H9 (cell line): ENCODE results near the gene ZNHIT1. TPM values are rescaled to one million over a fixed set of nuclear protein-coding genes. Genes with fewer than 3 reads are reported as not detected.

ENCODE experiments used
- DNase-seq: peaks from one replicate; pipeline ENCODE4 v3.0.0-alpha.2; 2017
- H2AFZ ChIP-seq: one replicate; pipeline ENCODE4 v1.6.1; 2013; ENCODE audit warnings: mild to moderate bottlenecking, low read length, control low read depth, moderate library complexity
- H2AK5ac ChIP-seq: 2 replicates; pipeline ENCODE4 v1.6.1; 2013; ENCODE audit warnings: low read length, control low read depth, mixed read lengths; ENCODE audit not compliant: insufficient read length
- H2BK120ac ChIP-seq: one replicate; pipeline ENCODE4 v1.6.1; 2013; ENCODE audit warnings: low read depth, mild to moderate bottlenecking, low read length, control low read depth, inconsistent platforms; ENCODE audit not compliant: poor library complexity, severe bottlenecking
- H2BK12ac ChIP-seq: 2 replicates; pipeline ENCODE4 v1.6.1; 2013; ENCODE audit warnings: low read length, control low read depth, mixed read lengths, low read depth; ENCODE audit not compliant: insufficient read length
- H2BK15ac ChIP-seq: 2 replicates; pipeline ENCODE4 v1.6.1; 2013; ENCODE audit warnings: low read depth, low read length, control low read depth
- H2BK20ac ChIP-seq: one replicate; pipeline ENCODE4 v1.6.1; 2013; ENCODE audit warnings: low read depth, mild to moderate bottlenecking, low read length, control low read depth, inconsistent platforms; ENCODE audit not compliant: poor library complexity, severe bottlenecking
- H2BK5ac ChIP-seq: 2 replicates; pipeline ENCODE4 v1.6.1; 2013; ENCODE audit warnings: low read length, control low read depth, mixed read lengths; ENCODE audit not compliant: insufficient read length
- H3K14ac ChIP-seq: 2 replicates; pipeline ENCODE4 v1.6.1; 2013; ENCODE audit warnings: low read length, control low read depth; ENCODE audit not compliant: insufficient read depth
- H3K18ac ChIP-seq: 2 replicates; pipeline ENCODE4 v1.6.1; 2013; ENCODE audit warnings: low read depth, mild to moderate bottlenecking, mixed read lengths, low read length, control low read depth; ENCODE audit not compliant: insufficient read length
- H3K23ac ChIP-seq: 2 replicates; pipeline ENCODE4 v1.6.1; 2013; ENCODE audit warnings: low read length, control low read depth, mixed read lengths, low read depth; ENCODE audit not compliant: insufficient read length
- H3K23me2 ChIP-seq: 2 replicates; pipeline ENCODE4 v1.6.1; 2013; ENCODE audit warnings: low read depth, mild to moderate bottlenecking, mixed read lengths, low read length, control low read depth; ENCODE audit not compliant: insufficient read length, poor library complexity, severe bottlenecking
- H3K27ac ChIP-seq: 2 replicates; pipeline ENCODE4 v1.5.1; 2013; ENCODE audit warnings: low read length, control low read depth, mixed read lengths, low read depth; ENCODE audit not compliant: insufficient read length
- H3K27me3 ChIP-seq: 2 replicates; pipeline ENCODE4 v1.6.1; 2013; ENCODE audit warnings: low read length, control low read depth, inconsistent platforms; ENCODE audit not compliant: insufficient read depth
- H3K4ac ChIP-seq: 2 replicates; pipeline ENCODE4 v1.6.1; 2013; ENCODE audit warnings: low read depth, mild to moderate bottlenecking, control low read depth, inconsistent platforms, low read length, moderate library complexity
- H3K4me1 ChIP-seq: 2 replicates; pipeline ENCODE4 v1.6.1; 2013; ENCODE audit warnings: low read length, control low read depth, inconsistent platforms; ENCODE audit not compliant: insufficient read depth
- H3K4me2 ChIP-seq: 2 replicates; pipeline ENCODE4 v1.6.1; 2013; ENCODE audit warnings: low read length, control low read depth, mixed read lengths; ENCODE audit not compliant: insufficient read length, insufficient read depth
- H3K56ac ChIP-seq: 2 replicates; pipeline ENCODE4 v1.6.1; 2013; ENCODE audit warnings: low read depth, mild to moderate bottlenecking, mixed read lengths, low read length, control low read depth; ENCODE audit not compliant: insufficient read length
- H3K79me1 ChIP-seq: 2 replicates; pipeline ENCODE4 v1.6.1; 2013; ENCODE audit warnings: low read depth, mild to moderate bottlenecking, moderate library complexity, low read length, control low read depth, inconsistent platforms; ENCODE audit not compliant: insufficient read depth, poor library complexity, severe bottlenecking
- H3K79me2 ChIP-seq: 2 replicates; pipeline ENCODE4 v1.6.1; 2013; ENCODE audit warnings: low read length, control low read depth, inconsistent platforms; ENCODE audit not compliant: insufficient read depth
- H3K9ac ChIP-seq: 2 replicates; pipeline ENCODE4 v1.6.1; 2013; ENCODE audit warnings: low read length, control low read depth, mixed read lengths; ENCODE audit not compliant: insufficient read length; ENCODE audit errors: extremely low read depth
- H3K9me3 ChIP-seq: one replicate; pipeline ENCODE4 v1.6.1; 2013; ENCODE audit warnings: low read depth, low read length, inconsistent platforms; ENCODE audit not compliant: control insufficient read depth
- H3T11ph ChIP-seq: one replicate; pipeline ENCODE4 v1.6.1; 2013; ENCODE audit warnings: mild to moderate bottlenecking, low read length, control low read depth, inconsistent platforms
- H4K20me1 ChIP-seq: one replicate; pipeline ENCODE4 v1.6.1; 2013; ENCODE audit not compliant: control insufficient read depth, insufficient read length, insufficient read depth
- H4K5ac ChIP-seq: 2 replicates; pipeline ENCODE4 v1.6.1; 2013; ENCODE audit warnings: low read depth, mild to moderate bottlenecking, mixed read lengths, low read length, control low read depth; ENCODE audit not compliant: insufficient read length
- H4K8ac ChIP-seq: replicated peaks from 2 replicates; pipeline ENCODE4 v1.6.1; 2013; ENCODE audit warnings: low read length, control low read depth, mixed read lengths, low read depth; ENCODE audit not compliant: insufficient read length
- H4K91ac ChIP-seq: 2 replicates; pipeline ENCODE4 v1.6.1; 2013; ENCODE audit warnings: low read depth, mild to moderate bottlenecking, moderate library complexity, mixed read lengths, low read length, control low read depth; ENCODE audit not compliant: insufficient read length
- H3K27ac Mint-ChIP-seq, 3 experiments: 2 replicates in 2 of 3; 3 replicates in 1 of 3; pipeline ENCODE4 v1.8.0; 2020 to 2021; ENCODE audit warnings: mixed read lengths in 3 of 3, mild to moderate bottlenecking in 1 of 3, moderate library complexity in 1 of 3
- H3K27me3 Mint-ChIP-seq: 2 replicates; pipeline ENCODE4 v1.8.0; 2021; ENCODE audit warnings: low read depth, mild to moderate bottlenecking, moderate library complexity, mixed read lengths
- H3K36me3 Mint-ChIP-seq, 3 experiments: 2 replicates in 2 of 3; 3 replicates in 1 of 3; pipeline ENCODE4 v1.8.0; 2020 to 2021; ENCODE audit warnings: low read depth in 3 of 3, mixed read lengths in 3 of 3; ENCODE audit not compliant: insufficient read depth in 1 of 3
- H3K4me1 Mint-ChIP-seq, 2 experiments: 2 replicates each; pipeline ENCODE4 v1.8.0; 2020; ENCODE audit warnings: mixed read lengths in 2 of 2
- H3K4me3 Mint-ChIP-seq, 2 experiments: 2 replicates in 1 of 2; 3 replicates in 1 of 2; pipeline ENCODE4 v1.8.0; 2020 to 2021; ENCODE audit warnings: mild to moderate bottlenecking in 2 of 2, mixed read lengths in 2 of 2, moderate library complexity in 1 of 2
- H3K9me3 Mint-ChIP-seq, 2 experiments: 2 replicates in 1 of 2; 3 replicates in 1 of 2; pipeline ENCODE4 v1.8.0; 2020; ENCODE audit warnings: mild to moderate bottlenecking in 2 of 2, mixed read lengths in 2 of 2, moderate library complexity in 1 of 2
- CTCF ChIP-seq: fragments of 200-600 bp; sonication (generic); conservative IDR thresholded peaks from 3 replicates; pipeline ENCODE4 v1.8.0; 2021; ENCODE audit warnings: antibody characterized with exemption, mild to moderate bottlenecking
- WGBS: extraction: QIAGEN DNeasy Blood & Tissue Kit; methylation state at CpG from one replicate; pipeline ENCODE4 v1.1.7; 2013; ENCODE audit warnings: missing lambda C conversion rate, low lambda C conversion rate, mixed read lengths; ENCODE audit not compliant: insufficient read length; ENCODE audit errors: extremely low coverage; 5-methylcytosine and 5-hydroxymethylcytosine counted together
- total RNA-seq: library from RNA; stranded (reverse); gene quantifications from 2 replicates; pipeline ENCODE4 v1.2.1, GENCODE V29; 2021

Gene ZNHIT1
- total RNA-seq, 1 experiment from 2014 or later = 52.7 TPM

GRCh38 chr7:101186844-101187428 is 31.0 kb upstream of the ZNHIT1 start:
- no peak overlapping the region for H4K91ac ChIP-seq
- TF ChIP-seq CTCF = no peak
- no peaks in the 10 kb centered on the region for H3K36me3 Mint-ChIP-seq
- H3K4ac ChIP-seq = no peak overlapping the region
- no peak for DNase-seq
- no peaks in the 10 kb centered on the region for H3K9me3 ChIP-seq
- H2AK5ac ChIP-seq = no peak overlapping the region
- H2AFZ ChIP-seq = no peak overlapping the region
- H3K79me1 ChIP-seq = no peaks in the 10 kb centered on the region
- H3K14ac ChIP-seq = no peak overlapping the region
- no peaks in the 10 kb centered on the region for H4K20me1 ChIP-seq
- no peak overlapping the region for H3K27ac ChIP-seq
- H3K23me2 ChIP-seq = peaks cover 2% of the 10 kb centered on the region
- no peak overlapping the region for H3K23ac ChIP-seq
- no peaks in the 10 kb centered on the region for H3K9me3 Mint-ChIP-seq
- H3K4me1 ChIP-seq = no peaks in the 10 kb centered on the region; the same call in 1 of the 2 replicates
- peaks cover 10% of the 10 kb centered on the region for H3K27me3 Mint-ChIP-seq
- H3K27me3 ChIP-seq = no peaks in the 10 kb centered on the region
- no peak overlapping the region; a peak in 1 of 5 replicates for H3K4me3 Mint-ChIP-seq
- H3K18ac ChIP-seq = no peak overlapping the region
- H2BK120ac ChIP-seq = no peak overlapping the region
- no peak overlapping the region for H4K5ac ChIP-seq
- H3K9ac ChIP-seq = no peak overlapping the region
- H3K56ac ChIP-seq = no peak overlapping the region
- H3K4me2 ChIP-seq = no peak overlapping the region
- H4K8ac ChIP-seq = no peak overlapping the region
- H2BK5ac ChIP-seq = no peak overlapping the region
- no peaks in the 10 kb centered on the region for H3K79me2 ChIP-seq
- no peak overlapping the region for H2BK20ac ChIP-seq
- no peak overlapping the region for H3K27ac Mint-ChIP-seq
- WGBS = no CpG with 5 or more reads among the region's 4 CpGs
- no peak overlapping the region for H3T11ph ChIP-seq
- H3K4me1 Mint-ChIP-seq = peaks cover 6 to 7% of the 10 kb centered on the region in 2 experiments
- H2BK15ac ChIP-seq = no peak overlapping the region
- no peak overlapping the region for H2BK12ac ChIP-seq
